ENCODE data around the gene PLXNA3. TPM values are rescaled to one million over a fixed set of nuclear protein-coding genes. Genes with fewer than 3 reads are reported as not detected.

Gene PLXNA3
- total RNA-seq, 2 experiments from 2014 or later: 35.1 to 38.1 TPM

- H3K9me3 ChIP-seq (ENCODE audit: control insufficient read depth in 1 of 2, insufficient read depth in 1 of 2, low read length in 2 of 2): no peaks in the 10 kb centered on the region
- Mint-ChIP-seq H3K4me3 (peak overlapping the region; percentile 56), H3K27me3 (no peaks in the 10 kb centered on the region), H3K9me3 (no peaks in the 10 kb centered on the region), H3K36me3 (ENCODE audit: low read depth) (peaks cover 30% of the 10 kb centered on the region), H3K4me1 (ENCODE audit: low read depth) (peaks cover 8% of the 10 kb centered on the region), H3K27ac (peak overlapping the region; percentile 36)
- ChIA-PET CTCF (no interaction called here), POLR2A (interaction anchor here (1.1 kb wide), 1 partner anchor 14 kb away, joined by 3 read pairs; no protein-coding TSS in a partner anchor)
- intact Hi-C loops (cut with DNase I, micrococcal nuclease): no loop called here
- TF ChIP-seq CTCF (IDR thresholded peaks at IDR 0.05): no peak
- H3K27me3 ChIP-seq (ENCODE audit: control insufficient read depth in 1 of 2, insufficient read depth in 2 of 2, low read length in 2 of 2): no peaks in the 10 kb centered on the region
- H3K4me1 ChIP-seq (ENCODE audit: insufficient read depth, low read length): peaks cover 52% of the 10 kb centered on the region
- H3K27ac ChIP-seq (ENCODE audit: low read depth in 1 of 2, low read length in 2 of 2): no peak overlapping the region
- peaks cover 46% of the 10 kb centered on the region for H3K36me3 ChIP-seq (ENCODE audit: insufficient read depth, low read length)
- DNase-seq (no peak), ATAC-seq (ENCODE audit: poor library complexity) (no peak)
- H3K4me3 ChIP-seq (ENCODE audit: low read length): no peak overlapping the region
Measured at GRCh38 chrX:154445776-154446175, 12.3 kb upstream of the PLXNA3 start.

- peaks cover 28% of the 10 kb centered on the region for H3K36me3 Mint-ChIP-seq (ENCODE audit: low read depth)
- DNase-seq: no peak
- ChIA-PET POLR2A (interaction anchor here (1.1 kb wide), 1 partner anchor 13 kb away, joined by 3 read pairs; no protein-coding TSS in a partner anchor), CTCF (no interaction called here)
- H3K9me3 Mint-ChIP-seq: no peaks in the 10 kb centered on the region
- no peak for TF ChIP-seq CTCF (IDR thresholded peaks at IDR 0.05)
- H3K4me1 Mint-ChIP-seq (ENCODE audit: low read depth): peaks cover 7% of the 10 kb centered on the region
- intact Hi-C loops (cut with DNase I, micrococcal nuclease): no loop called here
- Histone ChIP-seq H3K4me3 (ENCODE audit: low read length) (no peak overlapping the region), H3K36me3 (ENCODE audit: insufficient read depth, low read length) (peaks cover 46% of the 10 kb centered on the region), H3K4me1 (ENCODE audit: insufficient read depth, low read length) (peaks cover 47% of the 10 kb centered on the region), H3K27me3 (ENCODE audit: control insufficient read depth in 1 of 2, insufficient read depth in 2 of 2, low read length in 2 of 2) (no peaks in the 10 kb centered on the region), H3K27ac (ENCODE audit: low read depth in 1 of 2, low read length in 2 of 2) (no peak overlapping the region), H3K9me3 (ENCODE audit: control insufficient read depth in 1 of 2, insufficient read depth in 1 of 2, low read length in 2 of 2) (no peaks in the 10 kb centered on the region)
- H3K27me3 Mint-ChIP-seq: no peaks in the 10 kb centered on the region
- H3K4me3 Mint-ChIP-seq: no peak overlapping the region
- peak overlapping the region; percentile 36 for H3K27ac Mint-ChIP-seq
- ATAC-seq (ENCODE audit: poor library complexity): no peak
Measured at GRCh38 chrX:154446430-154446829, 11.7 kb upstream of the PLXNA3 start.

GRCh38 chrX:154448484-154448883 is 9.6 kb upstream of the PLXNA3 start:
- H3K9me3 Mint-ChIP-seq: no peaks in the 10 kb centered on the region
- H3K27ac Mint-ChIP-seq: no peak overlapping the region
- H3K4me1 ChIP-seq (ENCODE audit: insufficient read depth, low read length): peaks cover 31% of the 10 kb centered on the region
- TF ChIP-seq CTCF (IDR thresholded peaks at IDR 0.05): no peak
- CTCF ChIA-PET: no interaction called here
- no peaks in the 10 kb centered on the region for H3K9me3 ChIP-seq (ENCODE audit: control insufficient read depth in 1 of 2, insufficient read depth in 1 of 2, low read length in 2 of 2)
- no peak overlapping the region for H3K27ac ChIP-seq (ENCODE audit: low read depth in 1 of 2, low read length in 2 of 2)
- H3K36me3 ChIP-seq (ENCODE audit: insufficient read depth, low read length): peaks cover 38% of the 10 kb centered on the region
- H3K36me3 Mint-ChIP-seq (ENCODE audit: low read depth): peaks cover 23% of the 10 kb centered on the region
- no peaks in the 10 kb centered on the region for H3K4me1 Mint-ChIP-seq (ENCODE audit: low read depth)
- H3K27me3 ChIP-seq (ENCODE audit: control insufficient read depth in 1 of 2, insufficient read depth in 2 of 2, low read length in 2 of 2): no peaks in the 10 kb centered on the region
- no peak overlapping the region for H3K4me3 Mint-ChIP-seq
- intact Hi-C loops (cut with DNase I, micrococcal nuclease): no loop called here
- ATAC-seq (ENCODE audit: poor library complexity) (no peak), DNase-seq (no peak)
- no peak overlapping the region for H3K4me3 ChIP-seq (ENCODE audit: low read length)
- H3K27me3 Mint-ChIP-seq: no peaks in the 10 kb centered on the region
- POLR2A ChIA-PET: no interaction called here
